Measurements from ENCODE around the gene MSI2. TPM values are rescaled to one million over a fixed set of nuclear protein-coding genes. Genes with fewer than 3 reads are reported as not detected.

MSI2 gene
- total RNA-seq, 1 donor from 2014 or later, result 28.0 TPM

- DNase-seq (ENCODE audit: low spot score), result no peak
Observed at GRCh38 chr17:57550668-57551315, 294.5 kb downstream of the MSI2 start.

GRCh38 chr17:57551321-57552079, 295.2 kb downstream of the MSI2 start:
- DNase-seq (ENCODE audit: low spot score), result no peak

GRCh38 chr17:57552114-57552624, 295.8 kb downstream of the MSI2 start:
- no peak for DNase-seq (ENCODE audit: low spot score)

- no peak for DNase-seq (ENCODE audit: low spot score)
Observed at GRCh38 chr17:57553526-57553925, 297.2 kb downstream of the MSI2 start.

GRCh38 chr17:57553991-57554825, 297.9 kb downstream of the MSI2 start:
- no peak for DNase-seq (ENCODE audit: low spot score)

- no peak for DNase-seq (ENCODE audit: low spot score)
Observed at GRCh38 chr17:57554826-57555635, 298.7 kb downstream of the MSI2 start.

- no peak for DNase-seq (ENCODE audit: low spot score)
Observed at GRCh38 chr17:57555636-57556175, 299.4 kb downstream of the MSI2 start.

GRCh38 chr17:57556320-57556719, 300.0 kb downstream of the MSI2 start:
- no peak for DNase-seq (ENCODE audit: low spot score)

GRCh38 chr17:57556977-57557376, 300.7 kb downstream of the MSI2 start:
- DNase-seq (ENCODE audit: low spot score), result no peak

- DNase-seq (ENCODE audit: low spot score), result no peak
Observed at GRCh38 chr17:57557416-57557815, 301.1 kb downstream of the MSI2 start.

GRCh38 chr17:57557834-57558681, 301.7 kb downstream of the MSI2 start:
- no peak for DNase-seq (ENCODE audit: low spot score)

- DNase-seq (ENCODE audit: low spot score), result no peak
Observed at GRCh38 chr17:57559226-57559625, 302.9 kb downstream of the MSI2 start.

GRCh38 chr17:57559634-57560318, 303.5 kb downstream of the MSI2 start:
- no peak for DNase-seq (ENCODE audit: low spot score)

- DNase-seq (ENCODE audit: low spot score), result no peak
Observed at GRCh38 chr17:57560319-57560705, 304.0 kb downstream of the MSI2 start.

- no peak for DNase-seq (ENCODE audit: low spot score)
Observed at GRCh38 chr17:57561072-57561861, 304.9 kb downstream of the MSI2 start.

- no peak for DNase-seq (ENCODE audit: low spot score)
Observed at GRCh38 chr17:57562184-57562698, 305.9 kb downstream of the MSI2 start.

GRCh38 chr17:57563958-57564357, 307.6 kb downstream of the MSI2 start:
- no peak for DNase-seq (ENCODE audit: low spot score)

- no peak for DNase-seq (ENCODE audit: low spot score)
Observed at GRCh38 chr17:57565176-57565575, 308.9 kb downstream of the MSI2 start.
